HT-29 (cell line): ENCODE measurements around the gene CHMP4A. TPM values are rescaled to one million over a fixed set of nuclear protein-coding genes. Genes with fewer than 3 reads are reported as not detected.

Experiments
- DNase-seq: peaks from one replicate; pipeline ENCODE4 v3.0.0-alpha.2; 2015; ENCODE audit warnings: low spot score
- total RNA-seq: library from RNA; depleted of rRNA; stranded (reverse); fragments of >200 nt; shearing (Covaris generic); gene quantifications from 2 replicates; pipeline ENCODE4 v1.2.3, GENCODE V29; 2014

CHMP4A gene
- total RNA-seq, 1 experiment from 2014 or later, result 18.8 TPM

GRCh38 chr14:24196071-24197055, 16.9 kb downstream of the CHMP4A start:
- peak; percentile 20 for DNase-seq

DNA sequence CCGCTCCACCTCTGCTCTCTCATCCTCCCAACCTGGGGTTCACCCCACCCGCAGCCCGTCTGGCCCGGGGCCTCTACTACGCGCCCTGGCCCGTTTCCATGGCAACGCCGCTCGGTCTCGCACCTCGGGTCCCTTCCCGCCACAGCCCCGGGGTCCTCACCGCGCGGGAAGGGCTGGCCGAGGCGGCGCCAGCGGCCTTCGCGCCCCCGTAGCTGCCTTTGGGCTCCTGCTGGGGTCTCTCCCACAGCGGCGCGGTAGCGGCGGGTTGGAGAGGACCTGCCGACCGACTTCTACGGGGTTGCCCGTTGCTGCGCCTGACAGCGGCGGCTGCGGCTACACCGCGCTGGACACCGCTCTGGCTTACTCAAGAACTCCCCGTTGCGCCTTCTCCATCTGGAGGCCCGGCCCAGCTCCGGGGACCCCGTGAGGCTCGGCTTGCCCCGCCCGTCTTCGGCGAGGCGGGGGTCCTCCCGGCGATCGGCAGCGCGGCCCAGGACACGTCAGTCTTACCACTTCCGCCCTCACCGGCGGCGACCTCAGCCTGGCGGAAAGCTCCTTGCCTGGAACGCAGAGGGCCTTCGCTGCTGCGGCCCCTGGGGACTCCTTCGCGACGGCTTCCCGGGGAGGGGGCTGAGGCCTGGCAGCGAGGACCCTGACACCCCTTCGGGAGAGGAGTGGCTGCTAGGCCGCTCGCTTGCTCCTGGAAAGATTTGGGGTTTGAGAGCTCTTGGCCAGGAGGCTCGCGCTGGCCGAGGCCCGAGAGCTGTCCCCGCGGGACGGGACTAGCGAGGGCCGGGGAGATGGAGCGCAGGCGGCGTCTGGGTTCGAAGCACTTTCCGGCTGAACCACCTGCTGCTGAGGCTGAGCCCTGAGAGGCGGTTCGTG, 17.9 kb downstream of the CHMP4A start, which contains the start of gene TM9SF1:
TSS of gene TM9SF1 (minus strand) at position 256 of the 885 bp plus-strand sequence. CDS start 422 bp downstream, outside the sequence.
- peak; percentile 73 for DNase-seq

DNA sequence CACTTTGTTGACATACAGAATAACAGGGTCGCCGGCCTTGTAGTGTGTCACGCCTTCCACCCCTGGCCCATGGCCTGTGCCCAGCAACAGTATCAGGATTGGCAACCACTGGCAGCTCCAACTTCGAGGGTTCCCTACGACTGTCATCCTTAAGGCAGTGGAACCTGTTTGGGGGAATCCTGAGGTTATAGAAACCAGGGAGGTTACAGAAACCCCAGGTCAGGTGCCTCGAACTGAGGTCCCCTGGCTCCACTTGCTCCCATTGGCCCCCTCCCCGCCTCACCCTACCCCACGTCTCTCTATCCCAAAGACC, 18.5 kb downstream of the CHMP4A start:
- no peak for DNase-seq

DNA sequence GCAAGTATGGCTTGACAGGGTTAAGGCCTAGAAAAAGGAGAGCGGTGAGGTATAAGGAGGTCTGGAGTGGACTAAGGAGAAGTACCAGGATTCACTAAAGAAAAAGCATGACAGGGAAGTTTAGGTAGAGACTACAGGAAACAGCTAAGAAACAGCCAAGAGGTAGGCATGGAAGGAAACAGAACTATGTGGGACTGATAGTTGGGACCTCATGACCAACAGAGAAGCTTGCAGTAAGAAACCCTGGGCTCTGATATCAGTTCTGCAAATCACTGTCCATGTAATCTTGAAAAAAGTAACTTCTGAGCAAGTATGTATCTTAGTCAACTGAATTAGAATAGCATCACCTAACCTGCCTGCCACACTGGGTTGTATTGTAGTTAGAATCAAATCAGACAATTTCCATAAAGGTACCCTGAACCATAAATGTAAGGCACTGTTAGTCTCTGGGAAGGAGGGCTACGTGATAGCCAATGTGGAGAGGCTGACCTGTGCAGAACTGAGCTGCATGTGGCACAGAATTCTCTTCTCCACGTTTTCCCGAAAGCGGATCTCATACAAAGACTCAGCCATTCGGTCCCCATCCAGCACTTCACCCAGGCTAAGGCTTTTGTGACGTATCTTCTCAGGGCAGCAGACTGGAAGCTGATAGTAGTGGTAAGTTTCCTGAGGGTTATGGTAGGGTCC, 19.0 kb downstream of the CHMP4A start:
- DNase-seq, result no peak

GRCh38 chr14:24192933-24193332, 20.4 kb downstream of the CHMP4A start:
- DNase-seq, result no peak

DNA sequence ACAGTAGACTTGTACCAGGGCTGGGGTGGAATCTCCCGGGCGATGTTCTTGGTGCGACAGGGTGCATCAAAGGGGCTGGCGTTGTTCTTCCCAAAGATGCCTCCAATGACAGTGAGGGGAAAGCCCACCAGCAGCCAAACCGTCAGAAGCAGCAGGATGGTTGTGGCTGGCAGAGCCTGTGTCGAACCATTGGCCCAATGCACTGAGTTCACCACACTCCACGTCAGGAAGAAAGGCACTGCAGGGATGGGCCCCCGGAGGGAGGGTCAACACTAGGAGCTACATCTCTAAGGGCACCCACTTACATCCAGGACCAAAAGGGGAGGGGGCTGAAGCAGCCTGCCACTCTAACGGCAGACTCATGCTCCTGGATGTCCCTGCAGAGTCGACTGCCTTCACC, 22.9 kb downstream of the CHMP4A start:
- DNase-seq, result no peak

- DNase-seq, result no peak
Observed at GRCh38 chr14:24189460-24189859, 23.8 kb downstream of the CHMP4A start.

- DNase-seq, result no peak
Observed at GRCh38 chr14:24189059-24189375, 24.3 kb downstream of the CHMP4A start.

DNA sequence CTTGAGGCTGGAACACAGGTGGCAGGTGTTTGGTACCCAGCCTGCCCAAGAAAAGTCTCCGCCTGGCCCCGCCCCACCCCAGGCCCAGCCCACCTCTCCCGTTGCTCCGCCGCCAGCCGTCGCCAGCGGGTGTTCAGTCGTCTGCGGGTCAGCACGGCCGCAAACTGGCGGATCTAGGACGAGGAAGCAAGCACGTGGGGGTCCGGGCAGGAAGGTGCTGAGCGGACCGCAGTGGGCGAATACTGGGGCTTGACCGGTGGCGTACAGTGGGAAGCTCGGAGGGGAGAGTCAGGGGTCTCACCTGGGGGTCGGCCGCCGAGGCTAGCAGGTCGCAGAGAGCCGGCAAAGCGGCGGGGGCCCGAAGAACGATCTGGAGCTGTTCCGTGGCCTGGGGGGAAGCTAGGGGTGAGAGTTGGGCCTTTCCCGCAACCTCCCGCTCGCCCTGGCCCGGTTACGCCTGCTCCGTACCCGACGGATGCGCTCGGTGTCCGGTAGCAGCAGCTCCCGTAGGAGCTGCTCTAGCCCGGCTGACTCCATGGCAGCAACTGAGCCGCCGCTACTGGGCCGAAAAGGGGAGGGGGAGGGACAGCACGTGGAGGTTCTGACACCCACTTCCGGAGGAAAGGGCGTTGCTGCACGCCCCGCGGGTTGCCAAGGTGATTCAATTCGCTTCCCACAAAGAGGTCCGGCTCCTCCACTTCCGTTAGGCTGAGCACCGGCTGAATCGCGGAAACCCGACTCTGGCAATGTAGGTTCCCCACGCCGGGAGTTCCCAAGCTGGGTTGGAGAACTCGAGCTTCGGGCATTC, 24.8 kb downstream of the CHMP4A start, which contains the start of gene IPO4:
TSS of gene IPO4 (minus strand) at position 566 of the 808 bp plus-strand sequence. CDS start at position 537, 29 bp downstream.
- DNase-seq, result peak; percentile 91

DNA sequence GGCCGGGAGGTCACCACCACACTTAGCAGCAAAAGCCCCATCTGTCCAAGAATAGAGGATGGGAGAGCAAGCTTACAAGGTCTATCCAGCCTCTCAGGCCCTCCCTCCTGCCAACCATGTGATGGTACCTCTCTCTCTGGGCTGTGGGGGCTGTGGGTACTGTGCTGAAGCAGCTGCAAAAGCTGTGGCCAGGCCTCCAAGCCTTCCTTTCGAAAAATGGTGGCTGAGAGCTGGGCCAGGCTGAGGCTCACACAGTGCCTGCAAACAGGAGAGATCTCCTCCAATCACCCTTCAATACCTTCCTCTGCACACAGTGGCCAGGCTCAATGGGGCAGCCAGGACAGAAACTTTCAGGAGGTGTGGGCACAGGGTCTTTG, 25.8 kb downstream of the CHMP4A start:
- DNase-seq, result no peak

- no peak for DNase-seq
Observed at GRCh38 chr14:24186831-24187538, 26.3 kb downstream of the CHMP4A start.

DNA sequence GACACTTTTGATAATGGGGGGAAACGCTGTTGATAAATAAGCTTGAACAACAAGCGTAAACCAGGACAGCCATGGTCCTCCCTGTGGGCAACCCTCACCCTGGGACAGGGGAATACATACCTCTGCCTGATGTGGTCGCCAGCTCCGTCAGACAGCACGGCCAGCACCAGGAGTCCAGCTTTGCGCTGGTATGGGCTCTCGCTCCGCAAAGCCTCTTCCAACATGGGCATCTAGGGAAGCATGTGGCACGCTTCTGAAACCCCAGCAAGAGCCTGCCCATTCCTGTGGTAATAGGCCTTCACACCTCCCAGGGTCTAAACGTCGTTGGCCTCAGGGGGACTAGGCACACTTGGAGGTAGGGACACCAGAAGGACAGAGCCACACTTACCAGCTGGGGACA, 27.5 kb downstream of the CHMP4A start:
- no peak for DNase-seq

DNA sequence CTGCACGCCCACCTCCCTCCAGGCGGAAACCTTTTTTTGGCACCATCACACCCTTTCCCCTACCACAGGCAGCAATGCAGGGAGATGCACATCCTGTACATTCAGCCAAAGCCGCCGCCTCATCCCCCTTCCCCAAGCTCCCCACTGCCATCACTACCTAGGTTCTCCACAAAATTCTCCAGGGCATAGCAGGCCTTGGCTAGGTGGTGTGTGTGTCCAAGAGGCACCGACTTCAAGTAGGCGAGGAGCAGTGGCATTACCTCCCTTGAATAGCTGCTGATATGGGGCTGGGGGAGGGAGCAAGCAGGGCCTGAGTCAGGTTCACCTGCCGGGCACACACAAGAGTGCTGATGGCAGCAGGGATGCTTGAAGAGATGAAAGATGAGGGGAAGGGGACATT, 28.3 kb downstream of the CHMP4A start:
- no peak for DNase-seq

DNA sequence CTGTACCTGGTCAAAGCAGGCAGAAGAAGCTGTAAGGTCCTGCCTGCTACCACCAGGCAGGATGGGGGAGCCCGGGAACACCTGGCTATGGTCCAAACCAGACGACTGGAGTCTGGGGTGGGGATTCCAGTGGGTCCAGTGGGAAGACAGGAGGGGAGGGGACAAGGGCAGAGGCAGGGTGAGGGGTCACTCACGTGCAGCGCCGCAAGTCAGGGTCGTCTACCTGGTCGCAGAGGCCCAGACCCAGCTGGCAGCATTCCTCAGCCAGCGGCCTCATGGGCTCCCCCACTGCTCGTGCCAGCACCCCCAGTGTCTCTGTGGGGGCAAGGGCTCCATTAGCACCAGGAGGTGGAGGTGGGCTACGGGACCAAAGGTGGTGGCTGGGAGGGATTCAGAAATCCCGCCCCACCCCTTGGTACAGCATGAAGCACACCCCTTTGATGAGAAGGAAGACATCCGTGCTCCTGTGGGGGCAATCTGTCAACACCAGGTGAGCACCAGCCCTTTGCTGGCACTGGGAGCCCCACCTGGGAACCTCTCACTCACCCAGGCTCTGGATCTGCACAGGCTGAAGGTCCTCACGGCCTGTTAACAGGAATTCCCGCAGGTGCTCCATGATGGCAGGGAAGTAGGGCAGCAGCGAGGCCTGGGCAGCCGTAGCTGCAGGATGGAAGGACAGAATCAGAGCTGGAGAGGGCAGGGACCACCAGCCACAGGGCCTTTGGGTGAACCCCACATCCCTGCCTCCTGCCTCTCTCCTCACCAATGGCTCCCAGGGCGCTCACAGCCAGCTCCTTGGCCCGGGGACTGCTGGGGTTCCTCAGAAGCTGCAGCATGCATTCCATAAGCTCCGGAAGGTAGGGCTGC, 29.0 kb downstream of the CHMP4A start:
- no peak for DNase-seq

- no peak for DNase-seq
Observed at GRCh38 chr14:24183014-24183481, 30.2 kb downstream of the CHMP4A start.

- no peak for DNase-seq
Observed at GRCh38 chr14:24182110-24182882, 31.0 kb downstream of the CHMP4A start.

- DNase-seq, result no peak
Observed at GRCh38 chr14:24181371-24182077, 31.8 kb downstream of the CHMP4A start.
